Stomach (tissue), 19 donors: ENCODE results near the gene PAGE2. TPM values are rescaled to one million over a fixed set of nuclear protein-coding genes. Genes with fewer than 3 reads are reported as not detected.
"Not testable (repeated sequence)": the region's sequence is repeated elsewhere in the genome, so short reads cannot be mapped to it uniquely, and the experiment has no call there.

Experiments
- DNase-seq, 2 donors: peaks; one replicate each; pipeline versions ENCODE4 v3.0.0 to v3.0.0-alpha.2; 2013 to 2019
- H3K27ac ChIP-seq, 5 donors: fragments of 200-600 bp in 4 of 5; sonication (generic) in 4 of 5; one replicate each; pipeline ENCODE4 v1.5.1; 2013 to 2019; ENCODE audit warnings: mild to moderate bottlenecking in 1 of 5, moderate library complexity in 1 of 5
- H3K27me3 ChIP-seq, 3 donors: fragments of 200-600 bp; sonication (generic); one replicate each; pipeline ENCODE4 v1.5.1; 2017 to 2019; ENCODE audit warnings: mixed run types in 1 of 3
- H3K36me3 ChIP-seq, 4 donors: fragments of 200-600 bp; sonication (generic); 1 replicate in 3 of 4; 2 replicates in 1 of 4; pipeline ENCODE4 v1.5.1; 2016 to 2019
- H3K4me1 ChIP-seq, 4 donors: fragments of 200-600 bp; sonication (generic); one replicate each; pipeline ENCODE4 v1.5.1; 2016 to 2019
- H3K4me3 ChIP-seq, 4 donors: fragments of 200-600 bp; sonication (generic) in 3 of 4; one replicate each; pipeline ENCODE4 v1.5.1; 2016 to 2019; ENCODE audit warnings: mild to moderate bottlenecking in 1 of 4
- H3K9me3 ChIP-seq, 4 donors: fragments of 200-600 bp; sonication (generic); one replicate each; pipeline ENCODE4 v1.5.1; 2016 to 2019
- CTCF ChIP-seq, 7 experiments: fragments of 450-650 bp in 4 of 7; fragments of 200-600 bp in 3 of 7; sonication (generic) in 3 of 7; IDR thresholded peaks; one replicate each; pipeline ENCODE4 v1.5.1; 2016 to 2019; ENCODE audit warnings: antibody characterized with exemption in 7 of 7, control low read depth in 2 of 7, mild to moderate bottlenecking in 1 of 7
- EP300 ChIP-seq: sonication (generic); formaldehyde crosslinking; IDR thresholded peaks from one replicate; pipeline ENCODE4 v1.6.1; 2017; ENCODE audit warnings: antibody characterized with exemption
- POLR2A ChIP-seq, 4 donors: fragments of 450-650 bp; IDR thresholded peaks; one replicate each; pipeline ENCODE4 v1.6.1; 2016; ENCODE audit warnings: antibody characterized with exemption in 4 of 4, control low read depth in 2 of 4, mild to moderate bottlenecking in 1 of 4, moderate library complexity in 1 of 4
- POLR2AphosphoS5 ChIP-seq, 3 donors: sonication (generic); formaldehyde crosslinking; IDR thresholded peaks; one replicate each; pipeline ENCODE4 v1.6.1; 2016; ENCODE audit warnings: antibody characterized with exemption in 3 of 3
- WGBS, 5 donors: extraction: QIAGEN DNeasy Blood & Tissue Kit in 3 of 5; methylation state at CpG; one replicate each; pipeline versions ENCODE4 v1.1.5 to v1.1.7; 2013 to 2018; 5-methylcytosine and 5-hydroxymethylcytosine counted together
- intact Hi-C: fragments of 100-400 bp; cut with DNase I; formaldehyde crosslinking; loops from one replicate; pipeline ENCODE4 v1.15.1; 2023; ENCODE audit warnings: low total_unique reads
- long read RNA-seq, 10 donors: transcript quantifications; one replicate each; lab custom pipeline, GENCODE V29; 2026
- polyA plus RNA-seq, 3 donors: library from polyadenylated mRNA; stranded (reverse); fragments of 200-250 nt; gene quantifications; one replicate each; pipeline ENCODE4 v1.2.3, GENCODE V29; 2013
- total RNA-seq, 5 donors: library from RNA; depleted of rRNA; stranded (reverse); fragments of >200 nt; gene quantifications; one replicate each; pipeline versions ENCODE4 v1.1.0 to v1.2.3, GENCODE V29; 2014 to 2016
- donor health status: healthy with polysubstance abuse.
- donor health status: Bipolar disorder and iron deficiency.
- donor health status: healthy.

Gene PAGE2, protein sequence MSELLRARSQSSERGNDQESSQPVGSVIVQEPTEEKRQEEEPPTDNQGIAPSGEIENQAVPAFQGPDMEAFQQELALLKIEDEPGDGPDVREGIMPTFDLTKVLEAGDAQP
- not detected for total RNA-seq
- not detected for polyA plus RNA-seq
- long read RNA-seq, donor 1 = 0 reads
- long read RNA-seq, donor 2 = 0 reads
- long read RNA-seq, donor 3 = 0 reads
- long read RNA-seq, donor 4 = 0 reads
- long read RNA-seq, donor 5 = 0 reads
- long read RNA-seq, donor 6 = 0 reads
- long read RNA-seq, donor 7 = 0 reads
- long read RNA-seq, donor 8 = 0 reads
- long read RNA-seq, donor 9 = 0 reads
- long read RNA-seq, donor 10 = 0 reads

GRCh38 chrX:55088795-55089489 lies at the start of gene PAGE2:
Gene PAGE2, plus strand, starts transcription at chrX:55089018. Its CDS starts 1,003 bp downstream, at chrX:55090021.
- no peak for DNase-seq
- Histone ChIP-seq H3K4me3 (no peak within 1 kb of the TSS), H3K27ac (no peak within 1 kb of the TSS), H3K36me3 (no peaks in the 10 kb centered on the region), H3K27me3 (no peaks in the 10 kb centered on the region), H3K9me3 (peaks cover 0 to 9% (median 3%) of the 10 kb centered on the region in 4 donors), H3K4me1 (no peaks in the 10 kb centered on the region)
- WGBS, 5 donors = 84 to 97% (median 92%) methylated on average over 19 to 30 of the region's 30 CpGs
- TF ChIP-seq POLR2AphosphoS5 (IDR thresholded peaks at IDR 0.05) (no peak), EP300 (no peak), POLR2A (IDR thresholded peaks at IDR 0.05) (no peak), CTCF (IDR thresholded peaks at IDR 0.05) (no peak)
- intact Hi-C loops = no loop called here

- no peak overlapping the region for H3K4me3 ChIP-seq
- H3K27me3 ChIP-seq = no peaks in the 10 kb centered on the region
- intact Hi-C loops = no loop called here
- no peak for TF ChIP-seq POLR2A (IDR thresholded peaks at IDR 0.05)
- DNase-seq = no peak
- no peaks in the 10 kb centered on the region for H3K4me1 ChIP-seq
- H3K36me3 ChIP-seq = no peaks in the 10 kb centered on the region
- H3K9me3 ChIP-seq = peaks cover 0 to 8% (median 2%) of the 10 kb centered on the region in 4 donors
- WGBS, 5 donors = 71 to 79% (median 72%) methylated on average over 3 of the region's 3 CpGs
- H3K27ac ChIP-seq = no peak overlapping the region
These were observed 49.3 kb upstream of the PAGE2 start for GRCh38 chrX:55039471-55039870.

GRCh38 chrX:55041514-55041913 lies 47.3 kb upstream of the PAGE2 start:
- 87 to 98% (median 91%) methylated on average over 5 to 6 of the region's 6 CpGs for WGBS, 5 donors
- no peaks in the 10 kb centered on the region for H3K27me3 ChIP-seq
- H3K9me3 ChIP-seq = peaks cover 0 to 8% (median 0%) of the 10 kb centered on the region in 4 donors
- no peaks in the 10 kb centered on the region for H3K36me3 ChIP-seq
- no peak overlapping the region for H3K27ac ChIP-seq
- DNase-seq = no peak
- H3K4me3 ChIP-seq = no peak overlapping the region
- intact Hi-C loops = no loop called here
- TF ChIP-seq POLR2A (IDR thresholded peaks at IDR 0.05) (no peak), CTCF (IDR thresholded peaks at IDR 0.05) (no peak), POLR2AphosphoS5 (IDR thresholded peaks at IDR 0.05) (no peak), EP300 (no peak)
- no peaks in the 10 kb centered on the region for H3K4me1 ChIP-seq

DNA sequence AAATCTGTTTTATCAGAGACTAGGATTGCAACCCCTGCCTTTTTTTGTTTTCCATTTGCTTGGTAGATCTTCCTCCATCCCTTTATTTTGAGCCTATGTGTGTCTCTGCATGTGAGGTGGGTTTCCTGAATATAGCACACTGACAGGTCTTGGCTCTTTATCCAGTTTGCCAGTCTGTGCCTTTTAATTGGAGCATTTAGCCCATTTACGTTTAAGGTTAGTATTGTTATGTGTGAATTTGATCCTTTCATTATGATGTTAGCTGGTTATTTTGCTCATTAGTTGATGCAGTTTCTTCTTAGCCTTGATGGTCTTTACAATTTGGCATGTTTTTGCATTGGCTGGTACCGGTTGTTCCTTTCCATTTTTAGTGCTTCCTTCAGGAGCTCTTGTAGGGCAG lies 38.2 kb upstream of the PAGE2 start:
- DNase-seq, intact Hi-C loops, H3K36me3 ChIP-seq, H3K4me3 ChIP-seq, H3K27ac ChIP-seq, H3K27me3 ChIP-seq, H3K4me1 ChIP-seq: not testable (repeated sequence)
- H3K9me3 ChIP-seq = peaks cover 0 to 25% (median 12%) of the 10 kb centered on the region in 4 donors
- 74 to 94% (median 88%) methylated on average over 2 of the region's 2 CpGs for WGBS, 5 donors

GRCh38 chrX:55056820-55057674 lies 31.8 kb upstream of the PAGE2 start:
- intact Hi-C loops = no loop called here
- peaks cover 0 to 12% (median 6%) of the 10 kb centered on the region in 4 donors for H3K9me3 ChIP-seq
- H3K4me3 ChIP-seq = peak overlapping the region in 1 of 4 donors; percentile 15
- no peaks in the 10 kb centered on the region for H3K27me3 ChIP-seq
- H3K36me3 ChIP-seq = no peaks in the 10 kb centered on the region
- peak in 1 of 2 donors; percentile 41 for DNase-seq
- no peaks in the 10 kb centered on the region for H3K4me1 ChIP-seq
- no peak overlapping the region for H3K27ac ChIP-seq
- 24 to 44% (median 24%) methylated on average over 7 of the region's 7 CpGs for WGBS, 5 donors
- TF ChIP-seq POLR2A (IDR thresholded peaks at IDR 0.05) (no peak), POLR2AphosphoS5 (IDR thresholded peaks at IDR 0.05) (no peak), CTCF (IDR thresholded peaks at IDR 0.05) (no peak), EP300 (no peak)
